Measurements from ENCODE around the gene SLC22A23.

Gene SLC22A23

GRCh38 chr6:3290149-3290930 is 166.5 kb downstream of the SLC22A23 start:
- H4K20me1 ChIP-seq (ENCODE audit: insufficient read depth, low read length): no peaks in the 10 kb centered on the region
- H2AFZ ChIP-seq (ENCODE audit: low read depth, low read length): no peak overlapping the region
- no peaks in the 10 kb centered on the region for H3K9me3 ChIP-seq (ENCODE audit: insufficient read depth, low read length)
- no peaks in the 10 kb centered on the region for H3K27me3 ChIP-seq (ENCODE audit: low read depth, low read length)
- no peak overlapping the region for H3K27ac ChIP-seq (ENCODE audit: low read length)
- no peak overlapping the region for H3K4me2 ChIP-seq (ENCODE audit: low read length)
- no peak overlapping the region for H3K4me3 ChIP-seq (ENCODE audit: low read length)
- H3K36me3 ChIP-seq (replicated peaks; ENCODE audit: low read depth, low read length): no peaks in the 10 kb centered on the region
- no peak overlapping the region for H3K9ac ChIP-seq (ENCODE audit: low read length)
- H3K79me2 ChIP-seq (ENCODE audit: low read length): no peaks in the 10 kb centered on the region
- no peak for TF ChIP-seq CTCF (IDR thresholded peaks at IDR 0.05; ENCODE audit: low read depth, low read length)
- TF ChIP-seq EZH2phosphoT487 (IDR thresholded peaks at IDR 0.05; ENCODE audit: low read depth): no peak
- H3K4me1 ChIP-seq (ENCODE audit: low read length): no peaks in the 10 kb centered on the region

GRCh38 chr6:3289664-3290055 is 167.2 kb downstream of the SLC22A23 start:
- no peaks in the 10 kb centered on the region for H3K9me3 ChIP-seq (ENCODE audit: insufficient read depth, low read length)
- no peak overlapping the region for H2AFZ ChIP-seq (ENCODE audit: low read depth, low read length)
- no peaks in the 10 kb centered on the region for H3K4me1 ChIP-seq (ENCODE audit: low read length)
- H3K36me3 ChIP-seq (replicated peaks; ENCODE audit: low read depth, low read length): no peaks in the 10 kb centered on the region
- no peaks in the 10 kb centered on the region for H3K27me3 ChIP-seq (ENCODE audit: low read depth, low read length)
- H3K27ac ChIP-seq (ENCODE audit: low read length): no peak overlapping the region
- H3K79me2 ChIP-seq (ENCODE audit: low read length): no peaks in the 10 kb centered on the region
- H3K9ac ChIP-seq (ENCODE audit: low read length): no peak overlapping the region
- H3K4me3 ChIP-seq (ENCODE audit: low read length): no peak overlapping the region
- TF ChIP-seq EZH2phosphoT487 (IDR thresholded peaks at IDR 0.05; ENCODE audit: low read depth) (no peak), CTCF (IDR thresholded peaks at IDR 0.05; ENCODE audit: low read depth, low read length) (no peak)
- H4K20me1 ChIP-seq (ENCODE audit: insufficient read depth, low read length): no peaks in the 10 kb centered on the region
- H3K4me2 ChIP-seq (ENCODE audit: low read length): no peak overlapping the region

- Histone ChIP-seq H3K4me3 (ENCODE audit: low read length) (no peak overlapping the region), H3K79me2 (ENCODE audit: low read length) (no peaks in the 10 kb centered on the region), H3K9me3 (ENCODE audit: insufficient read depth, low read length) (no peaks in the 10 kb centered on the region), H4K20me1 (ENCODE audit: insufficient read depth, low read length) (no peaks in the 10 kb centered on the region), H3K27me3 (ENCODE audit: low read depth, low read length) (no peaks in the 10 kb centered on the region), H3K4me2 (ENCODE audit: low read length) (no peak overlapping the region), H3K9ac (ENCODE audit: low read length) (no peak overlapping the region), H3K4me1 (ENCODE audit: low read length) (no peaks in the 10 kb centered on the region), H3K36me3 (replicated peaks; ENCODE audit: low read depth, low read length) (no peaks in the 10 kb centered on the region), H3K27ac (ENCODE audit: low read length) (no peak overlapping the region), H2AFZ (ENCODE audit: low read depth, low read length) (no peak overlapping the region)
- TF ChIP-seq CTCF (IDR thresholded peaks at IDR 0.05; ENCODE audit: low read depth, low read length): no peak
- no peak for TF ChIP-seq EZH2phosphoT487 (IDR thresholded peaks at IDR 0.05; ENCODE audit: low read depth)
These were observed 167.9 kb downstream of the SLC22A23 start for GRCh38 chr6:3288711-3289663.

Measured in OCI-LY3 (cell line).